ENCODE measurements around the gene KRTAP19-8. TPM values are rescaled to one million over a fixed set of nuclear protein-coding genes. Genes with fewer than 3 reads are reported as not detected.

Gene KRTAP19-8
- polyA plus RNA-seq, 1 of the 3 experiments (the other 2 are of a cell fraction): not detected

GRCh38 chr21:31014891-31015290 lies 23.4 kb downstream of the KRTAP19-8 start:
- POLR2A ChIA-PET: no interaction called here
- Histone ChIP-seq H2AFZ (ENCODE audit: low read depth) (no peak overlapping the region), H3K79me2 (ENCODE audit: insufficient read depth) (no peaks in the 10 kb centered on the region), H3K27ac (ENCODE audit: low read depth in 2 of 2, low read length in 1 of 2) (no peak overlapping the region), H3K27me3 (ENCODE audit: insufficient read depth) (peaks cover 4% of the 10 kb centered on the region; the same call in 1 of the 2 replicates), H3K9ac (no peak overlapping the region), H3K4me1 (ENCODE audit: control insufficient read depth in 1 of 2, insufficient read depth in 2 of 2, low read depth in 1 of 2, low read length in 1 of 2) (no peaks in the 10 kb centered on the region), H3K4me3 (ENCODE audit: low read depth in 2 of 2, low read length in 1 of 2) (no peak overlapping the region), H3F3A (replicated peaks; ENCODE audit: insufficient read depth) (no peaks in the 10 kb centered on the region), H3K9me3 (no peaks in the 10 kb centered on the region), H4K20me1 (ENCODE audit: insufficient read depth) (no peaks in the 10 kb centered on the region), H3K4me2 (no peak overlapping the region), H3K36me3 (replicated peaks in 1 of 2; ENCODE audit: control insufficient read depth in 1 of 2, insufficient read depth in 2 of 2, low read length in 1 of 2) (no peaks in the 10 kb centered on the region), H3K9me2 (no peaks in the 10 kb centered on the region)
- TF ChIP-seq SIN3A (IDR thresholded peaks at IDR 0.05; ENCODE audit: borderline replicate concordance, low read depth, low read length) (no peak), MAX (IDR thresholded peaks at IDR 0.05; ENCODE audit: low read depth) (no peak), EP300 (IDR thresholded peaks at IDR 0.05; ENCODE audit: borderline replicate concordance in 1 of 2, low read depth in 1 of 2, low read length in 1 of 2) (no peak), CTCF (IDR thresholded peaks at IDR 0.05) (no peak), ELF1 (IDR thresholded peaks at IDR 0.05) (no peak), NFIC (IDR thresholded peaks at IDR 0.05; ENCODE audit: borderline replicate concordance) (no peak), RFX5 (IDR thresholded peaks at IDR 0.05; ENCODE audit: low read length) (no peak), TAF1 (IDR thresholded peaks at IDR 0.05; ENCODE audit: borderline replicate concordance, low read depth, low read length) (no peak), RAD21 (IDR thresholded peaks at IDR 0.05; ENCODE audit: low read length) (no peak), FOSL2 (IDR thresholded peaks at IDR 0.05; ENCODE audit: borderline replicate concordance, low read depth) (no peak), REST (IDR thresholded peaks at IDR 0.05; ENCODE audit: low read depth, low read length) (no peak), RCOR1 (IDR thresholded peaks at IDR 0.05; ENCODE audit: low read length) (no peak), ZBTB33 (IDR thresholded peaks at IDR 0.05; ENCODE audit: borderline replicate concordance, low read depth) (no peak), CHD2 (IDR thresholded peaks at IDR 0.05; ENCODE audit: low read length, partially characterized antibody) (no peak)
- CTCF ChIA-PET: no interaction called here
- no peak for DNase-seq
- 0% methylated on average over 2 of the region's 2 CpGs for WGBS (ENCODE audit: low lambda C conversion rate)

All from SK-N-SH (cell line).